Heart right ventricle (tissue), 16 donors: ENCODE results near the gene YES1. TPM values are rescaled to one million over a fixed set of nuclear protein-coding genes. Genes with fewer than 3 reads are reported as not detected.
"Not testable (repeated sequence)": the region's sequence is repeated elsewhere in the genome, so short reads cannot be mapped to it uniquely, and the experiment has no call there.

Source experiments
- ATAC-seq, 8 donors: fragments of 200-7000 bp; cut with Tn5 transposase; one replicate each; pipeline ENCODE4 v1.9.1; 2020; ENCODE audit warnings: mild to moderate bottlenecking in 8 of 8, moderate library complexity in 8 of 8, moderate number of reproducible peaks in 1 of 8
- DNase-seq, 2 donors: peaks; one replicate each; pipeline ENCODE4 v3.0.0-alpha.2; 2020
- H3K27ac ChIP-seq, 10 donors: fragments of 200-600 bp; sonication (generic) in 2 of 10; one replicate each; pipeline versions ENCODE4 v1.5.0 to v1.8.0; 2020 to 2022; ENCODE audit warnings: mild to moderate bottlenecking in 3 of 10
- H3K27me3 ChIP-seq, 7 donors: fragments of 200-600 bp; one replicate each; pipeline ENCODE4 v1.8.0; 2021 to 2022; ENCODE audit warnings: mild to moderate bottlenecking in 2 of 7
- H3K36me3 ChIP-seq, 9 donors: fragments of 200-600 bp; sonication (generic) in 1 of 9; one replicate each; pipeline versions ENCODE4 v1.5.0 to v1.8.0; 2020 to 2022; ENCODE audit warnings: mild to moderate bottlenecking in 2 of 9
- H3K4me1 ChIP-seq, 9 donors: fragments of 200-600 bp; sonication (generic) in 1 of 9; one replicate each; pipeline versions ENCODE4 v1.5.0 to v1.8.0; 2020 to 2022; ENCODE audit warnings: mild to moderate bottlenecking in 4 of 9
- H3K4me3 ChIP-seq, 10 donors: fragments of 200-600 bp; sonication (generic) in 2 of 10; one replicate each; pipeline versions ENCODE4 v1.5.0 to v1.8.0; 2020 to 2022; ENCODE audit warnings: mild to moderate bottlenecking in 7 of 10, moderate library complexity in 2 of 10
- H3K9me3 ChIP-seq, 11 donors: fragments of 200-600 bp in 10 of 11; sonication (generic) in 2 of 11; one replicate each; pipeline versions ENCODE4 v1.5.0 to v1.8.0; 2013 to 2022; ENCODE audit warnings: mild to moderate bottlenecking in 2 of 11, control low read depth in 1 of 11, moderate library complexity in 1 of 11
- CTCF ChIP-seq, 9 donors: fragments of 200-600 bp; sonication (generic) in 2 of 9; IDR thresholded peaks; one replicate each; pipeline versions ENCODE4 v1.5.0 to v1.8.0; 2021 to 2022; ENCODE audit warnings: antibody characterized with exemption in 9 of 9, mild to moderate bottlenecking in 5 of 9, moderate library complexity in 1 of 9
- WGBS, 2 donors: extraction: QIAGEN DNeasy Blood & Tissue Kit; methylation state at CpG; one replicate each; pipeline ENCODE4 v1.1.7; 2013; ENCODE audit warnings: inconsistent platforms in 1 of 2; 5-methylcytosine and 5-hydroxymethylcytosine counted together
- intact Hi-C, 10 donors: fragments of 100-400 bp; cut with DNase I; formaldehyde crosslinking; loops; one replicate each; pipeline versions ENCODE4 v1.11.1 to v1.14.2; 2022
- polyA plus RNA-seq, 2 donors: library from polyadenylated mRNA; stranded (reverse); fragments of 200-250 nt; gene quantifications; one replicate each; pipeline ENCODE4 v1.2.3, GENCODE V29; 2013
- total RNA-seq, 10 donors: library from RNA; stranded (reverse); fragmentation: NEBNext Ultra II Directional in 3 of 10; extraction: Animal tissue kit (Norgen Biotek cat#: 25700) in 3 of 10; gene quantifications; one replicate each; pipeline versions ENCODE4 v1.2.1 to v1.2.4, GENCODE V29; 2021 to 2023
- donor health status: Arrhythmogenic right ventricular cardiomyopathy.
- donor health status: ischemic (EF 13 %, LVEDD 7.1; RV severe dilation, severe dysfunction).
- donor health status: healthy with polysubstance abuse.
- donor health status: DM: no; HTN: yes; CAD: no.
- donor health status: DM: no; HTN: no; CAD: no.
- donor health status: ischemic (EF 25% LVEDD 6.9; RV normal size, moderate dysfunction).
- donor health status: ischemic (EF 25% LVEDD 5.7; RV mildly dilated, moderate dysfunction).
- donor health status: healthy.
- donor health status: DM: yes; HTN: yes; CAD: no.
- donor health status: Ischemic cardiomyopathy.
- donor health status: ischemic (EF 35%, LVEDD 5.7; RV mildly dilated, moderate dysfunction).
- donor health status: nonischemic (EF 11% LVEDD 7.7; RV severe dilation, severe dysfunction).
- donor health status: DM: yes; HTN: yes; CAD: no.
- donor health status: PGD.
- donor health status: ischemic (EF 29% LVEDD 5.4; RV normal size, mild dysfunction).
- donor health status: nonischemic (EF 23%, LVEDD 6.1; RV moderate dilation, normal function).

Gene YES1
- total and polyA plus RNA-seq, 12 donors, result 10.3 to 31.5 (median 21.7) TPM

GRCh38 chr18:778194-778927, 33.7 kb downstream of the YES1 start:
- 62 to 70% methylated on average over 4 of the region's 4 CpGs for WGBS, 2 donors
- intact Hi-C loops, result loop anchor here in 1 of 10 donors (2.0 kb wide), 1 partner anchor 64 kb away; no protein-coding TSS in a partner anchor
- no peak overlapping the region for H3K27ac ChIP-seq
- no peak overlapping the region for H3K4me3 ChIP-seq
- DNase-seq (no peak), ATAC-seq (peak in 1 of 8 donors; percentile 43)
- peaks cover 0 to 4% (median 0%) of the 10 kb centered on the region in 9 donors for H3K36me3 ChIP-seq
- H3K9me3 ChIP-seq, result no peaks in the 10 kb centered on the region
- H3K27me3 ChIP-seq, result no peaks in the 10 kb centered on the region
- no peak for TF ChIP-seq CTCF (IDR thresholded peaks at IDR 0.05)
- H3K4me1 ChIP-seq, result peaks cover 0 to 34% (median 17%) of the 10 kb centered on the region in 9 donors

DNA sequence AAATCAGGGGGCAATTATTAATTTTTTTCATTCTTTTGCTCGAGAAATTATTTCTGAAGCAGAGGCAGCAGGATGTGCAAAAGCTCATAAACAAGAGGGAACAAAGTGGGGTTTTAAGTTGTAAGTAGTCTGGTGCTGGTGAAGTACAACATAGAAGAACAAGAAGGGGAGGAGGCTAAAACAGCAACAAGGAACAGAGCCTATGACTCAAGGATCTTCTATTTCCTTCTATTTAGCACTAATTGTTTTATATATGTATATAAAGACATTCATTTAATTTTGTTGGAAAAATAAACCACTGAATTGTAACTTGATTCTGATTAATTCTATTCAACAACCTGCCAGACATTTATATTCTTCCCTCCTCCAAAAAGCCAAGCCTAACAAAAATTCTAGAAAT, 35.0 kb downstream of the YES1 start:
- DNase-seq (no peak), ATAC-seq (no peak)
- Histone ChIP-seq H3K9me3 (no peaks in the 10 kb centered on the region), H3K36me3 (peaks cover 0 to 4% (median 0%) of the 10 kb centered on the region in 9 donors), H3K27ac (no peak overlapping the region), H3K27me3 (no peaks in the 10 kb centered on the region), H3K4me3 (no peak overlapping the region), H3K4me1 (peaks cover 0 to 34% (median 17%) of the 10 kb centered on the region in 9 donors)
- no peak for TF ChIP-seq CTCF (IDR thresholded peaks at IDR 0.05)
- WGBS, 2 donors, result 72 to 75% methylated on average over 1 of the region's 1 CpG
- intact Hi-C loops, result no loop called here

- H3K4me3 ChIP-seq, H3K27ac ChIP-seq, ATAC-seq, intact Hi-C loops, H3K27me3 ChIP-seq, DNase-seq, H3K9me3 ChIP-seq, H3K36me3 ChIP-seq: not testable (repeated sequence)
- H3K4me1 ChIP-seq, result peaks cover 0 to 34% (median 17%) of the 10 kb centered on the region in 9 donors
- 90 to 94% methylated on average over 4 of the region's 4 CpGs for WGBS, 2 donors
Observed at GRCh38 chr18:776044-776443, 36.0 kb downstream of the YES1 start.

- Histone ChIP-seq H3K4me3 (no peak overlapping the region), H3K9me3 (peaks cover 0 to 5% (median 0%) of the 10 kb centered on the region in 11 donors), H3K27me3 (no peaks in the 10 kb centered on the region), H3K27ac (no peak overlapping the region), H3K4me1 (peaks cover 0 to 35% (median 22%) of the 10 kb centered on the region in 9 donors), H3K36me3 (peaks cover 0 to 4% (median 0%) of the 10 kb centered on the region in 9 donors)
- no peak for ATAC-seq
- DNase-seq, result no peak
- 98 to 100% methylated on average over 1 of the region's 1 CpG for WGBS, 2 donors
- intact Hi-C loops, result loop anchor here in 1 of 10 donors (5.0 kb wide), 1 partner anchor 32 kb away; no protein-coding TSS in a partner anchor
- TF ChIP-seq CTCF (IDR thresholded peaks at IDR 0.05), result no peak
Observed at GRCh38 chr18:774811-775210, 37.2 kb downstream of the YES1 start.
